GM19035 (cell line): ENCODE data around the gene DHX35.
A peak's percentile ranks its signal among the peaks of the same experiment; 100 is the strongest.
"Not testable (repeated sequence)": the region's sequence is repeated elsewhere in the genome, so short reads cannot be mapped to it uniquely, and the experiment has no call there.

ENCODE experiments used
- ATAC-seq: cut with Tn5 transposase; IDR thresholded peaks from one replicate; pipeline ENCODE4 v1.9.1; 2021; ENCODE audit not compliant: unreplicated experiment

DHX35 gene

GRCh38 chr20:38973645-38974044, 11.5 kb downstream of the DHX35 start:
- ATAC-seq: no peak

GRCh38 chr20:38975539-38976120, 13.5 kb downstream of the DHX35 start:
- ATAC-seq: no peak

GRCh38 chr20:38979434-38979833, 17.3 kb downstream of the DHX35 start:
- no peak for ATAC-seq

GRCh38 chr20:38979842-38980241, 17.7 kb downstream of the DHX35 start:
- no peak for ATAC-seq

- ATAC-seq: no peak
Measured at GRCh38 chr20:38982291-38982690, 20.1 kb downstream of the DHX35 start.

- ATAC-seq: no peak
Measured at GRCh38 chr20:38985060-38985459, 22.9 kb downstream of the DHX35 start.

GRCh38 chr20:38985603-38986170, 23.5 kb downstream of the DHX35 start:
- ATAC-seq: no peak

- ATAC-seq: no peak
Measured at GRCh38 chr20:38986663-38987062, 24.5 kb downstream of the DHX35 start.

GRCh38 chr20:38987777-38988176, 25.6 kb downstream of the DHX35 start:
- peak; percentile 76 for ATAC-seq

GRCh38 chr20:38990728-38991127, 28.6 kb downstream of the DHX35 start:
- no peak for ATAC-seq

GRCh38 chr20:38991814-38992704, 29.9 kb downstream of the DHX35 start:
- ATAC-seq: no peak

GRCh38 chr20:38995536-38996044, 33.4 kb downstream of the DHX35 start:
- no peak for ATAC-seq

GRCh38 chr20:38996866-38997265, 34.7 kb downstream of the DHX35 start:
- ATAC-seq: not testable (repeated sequence)

GRCh38 chr20:38997622-38998021, 35.5 kb downstream of the DHX35 start:
- ATAC-seq: peak; percentile 88

GRCh38 chr20:38999217-38999616, 37.1 kb downstream of the DHX35 start:
- no peak for ATAC-seq

GRCh38 chr20:38999965-39000910, 38.1 kb downstream of the DHX35 start:
- no peak for ATAC-seq

- no peak for ATAC-seq
Measured at GRCh38 chr20:39004508-39004907, 42.4 kb downstream of the DHX35 start.

- ATAC-seq: no peak
Measured at GRCh38 chr20:39009348-39009747, 47.2 kb downstream of the DHX35 start.

GRCh38 chr20:39010496-39010895, 48.4 kb downstream of the DHX35 start:
- ATAC-seq: no peak

GRCh38 chr20:39013662-39014109, 51.5 kb downstream of the DHX35 start:
- ATAC-seq: no peak

GRCh38 chr20:39016041-39016440, 53.9 kb downstream of the DHX35 start:
- no peak for ATAC-seq
